ENCODE results near the gene MPDZ.

Gene MPDZ

DNA sequence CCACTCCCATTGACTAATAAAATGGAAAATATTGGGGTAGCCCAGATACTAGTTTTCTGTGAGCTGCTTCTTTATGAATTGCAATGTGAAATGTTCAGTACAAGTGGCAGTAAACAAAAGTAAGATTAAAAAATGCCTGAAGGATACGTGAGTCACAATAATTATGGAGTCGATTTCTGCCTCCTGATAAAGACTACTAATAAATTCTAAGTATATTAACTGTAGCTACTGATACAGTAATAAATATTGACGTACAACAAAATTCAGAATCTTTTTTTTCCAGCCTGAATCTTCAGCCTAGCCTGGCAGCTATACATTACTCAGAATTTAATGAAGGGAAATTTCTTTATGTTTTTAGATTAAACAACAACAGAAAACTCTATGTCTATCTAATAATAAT, 218.1 kb downstream of the MPDZ start:
- no peaks in the 10 kb centered on the region for H3K36me3 ChIP-seq (ENCODE audit: low read depth)
- ATAC-seq (ENCODE audit: low read depth) (no peak), DNase-seq (ENCODE audit: low spot score) (no peak)
- TF ChIP-seq, protein P1, sequence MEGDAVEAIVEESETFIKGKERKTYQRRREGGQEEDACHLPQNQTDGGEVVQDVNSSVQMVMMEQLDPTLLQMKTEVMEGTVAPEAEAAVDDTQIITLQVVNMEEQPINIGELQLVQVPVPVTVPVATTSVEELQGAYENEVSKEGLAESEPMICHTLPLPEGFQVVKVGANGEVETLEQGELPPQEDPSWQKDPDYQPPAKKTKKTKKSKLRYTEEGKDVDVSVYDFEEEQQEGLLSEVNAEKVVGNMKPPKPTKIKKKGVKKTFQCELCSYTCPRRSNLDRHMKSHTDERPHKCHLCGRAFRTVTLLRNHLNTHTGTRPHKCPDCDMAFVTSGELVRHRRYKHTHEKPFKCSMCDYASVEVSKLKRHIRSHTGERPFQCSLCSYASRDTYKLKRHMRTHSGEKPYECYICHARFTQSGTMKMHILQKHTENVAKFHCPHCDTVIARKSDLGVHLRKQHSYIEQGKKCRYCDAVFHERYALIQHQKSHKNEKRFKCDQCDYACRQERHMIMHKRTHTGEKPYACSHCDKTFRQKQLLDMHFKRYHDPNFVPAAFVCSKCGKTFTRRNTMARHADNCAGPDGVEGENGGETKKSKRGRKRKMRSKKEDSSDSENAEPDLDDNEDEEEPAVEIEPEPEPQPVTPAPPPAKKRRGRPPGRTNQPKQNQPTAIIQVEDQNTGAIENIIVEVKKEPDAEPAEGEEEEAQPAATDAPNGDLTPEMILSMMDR (IDR thresholded peaks at IDR 0.05; ENCODE audit: poor library complexity, severe bottlenecking): no peak
- H3K9me3 ChIP-seq (ENCODE audit: severe bottlenecking): no peaks in the 10 kb centered on the region
- H3K4me1 ChIP-seq (ENCODE audit: insufficient read depth, poor library complexity, severe bottlenecking): no peaks in the 10 kb centered on the region
- H3K27ac ChIP-seq (ENCODE audit: poor library complexity, severe bottlenecking): no peak overlapping the region
- H3K4me3 ChIP-seq (ENCODE audit: severe bottlenecking): no peak overlapping the region
- no peaks in the 10 kb centered on the region for H3K27me3 ChIP-seq (ENCODE audit: insufficient read depth, poor library complexity, severe bottlenecking)

Data from RWPE2 (cell line).